DND-41 (cell line): ENCODE data around the gene ATP8A2.

Experiments
- CTCF ChIP-seq: IDR thresholded peaks from 2 replicates; pipeline ENCODE4 v1.5.1; 2012; ENCODE audit warnings: borderline replicate concordance, low read length, moderate library complexity, mild to moderate bottlenecking; ENCODE audit not compliant: poor library complexity, severe bottlenecking; ENCODE audit errors: extremely low read depth
- EZH2 ChIP-seq: IDR thresholded peaks from 3 replicates; pipeline ENCODE4 v1.6.1; 2012; ENCODE audit warnings: borderline replicate concordance, low read depth, mild to moderate bottlenecking, moderate library complexity, low read length, inconsistent platforms; ENCODE audit not compliant: severe bottlenecking

- TF ChIP-seq EZH2 (no peak), CTCF (no peak)
Observed at GRCh38 chr13:25330541-25330940, 41.2 kb upstream of the ATP8A2 start.
